K562 (cell line): ENCODE results near the gene SPTBN2. TPM values are rescaled to one million over a fixed set of nuclear protein-coding genes. Genes with fewer than 3 reads are reported as not detected.

Experiments
- ATAC-seq: fragments of 200-7000 bp; cut with Tn5 transposase; 3 replicates; pipeline ENCODE4 v1.9.1; 2020; ENCODE audit warnings: moderate library complexity
- BruUV-seq: library from RNA; stranded (reverse); fragments of 400-500 nt; replicated peaks from 2 replicates; lab custom pipeline; 2021; lab: Mats Ljungman, UMichigan
- CTCF ChIA-PET: fragments of 300-600 bp; formaldehyde crosslinking; extraction: SDS; loops from one replicate; lab custom pipeline; 2021; ENCODE audit warnings: low intra/inter-chr PET ratio; lab: Yijun Ruan, JAX
- POLR2A ChIA-PET: fragments of 300-600, 350-650 bp; sonication (Branson Sonifier 250); formaldehyde crosslinking; extraction: SDS; loops from one replicate; lab custom pipeline; 2021; ENCODE audit warnings: antibody characterized with exemption, inconsistent platforms; lab: Yijun Ruan, JAX
- DNase-seq, 4 experiments: peaks; one replicate each; pipeline versions ENCODE4 v3.0.0 to v3.0.0-alpha.2; 2011 to 2018; ENCODE audit warnings: low spot score in 3 of 4, mixed read lengths in 3 of 4; ENCODE audit errors: extremely low read depth in 1 of 4
- FAIRE-seq: peaks from 2 replicates; lab custom pipeline; 2011; peaks lifted over from hg19 to GRCh38; lab: Jason Lieb, UNC
- H2AFZ ChIP-seq: 2 replicates; pipeline ENCODE4 v1.6.0; 2011; ENCODE audit warnings: low read depth, low read length, control low read depth, inconsistent platforms
- H3K27ac ChIP-seq: fragments of 200-600 bp; 3 replicates; pipeline ENCODE4 v1.8.0; 2011; ENCODE audit warnings: low read depth, mild to moderate bottlenecking, control low read depth, inconsistent platforms, low read length, moderate library complexity, mixed read lengths; ENCODE audit errors: extremely low read depth
- H3K27me3 ChIP-seq, 2 experiments: fragments of 300-600 bp in 1 of 2; 2 replicates in 1 of 2; 3 replicates in 1 of 2; pipeline versions ENCODE4 v1.6.0 to v1.8.0; 2011; ENCODE audit warnings: inconsistent platforms in 2 of 2, low read length in 2 of 2, mild to moderate bottlenecking in 1 of 2, mixed read lengths in 1 of 2, moderate library complexity in 1 of 2; ENCODE audit not compliant: control insufficient read depth in 2 of 2, insufficient read depth in 2 of 2
- H3K36me3 ChIP-seq: fragments of 300-600 bp; 3 replicates; pipeline ENCODE4 v1.8.0; 2011; ENCODE audit warnings: mild to moderate bottlenecking, low read length, inconsistent platforms; ENCODE audit not compliant: control insufficient read depth, insufficient read depth
- H3K4me1 ChIP-seq, 2 experiments: fragments of 200-600 bp in 1 of 2; replicated peaks in 1 of 2; 2 replicates in 1 of 2; 3 replicates in 1 of 2; pipeline versions ENCODE4 v1.5.1 to v1.8.0; 2011; ENCODE audit warnings: inconsistent platforms in 2 of 2, low read length in 2 of 2, mild to moderate bottlenecking in 1 of 2, mixed read lengths in 1 of 2, moderate library complexity in 1 of 2; ENCODE audit not compliant: control insufficient read depth in 2 of 2, insufficient read depth in 2 of 2
- H3K4me2 ChIP-seq: 2 replicates; pipeline ENCODE4 v1.6.1; 2011; ENCODE audit warnings: low read length, control low read depth, inconsistent platforms, mixed read lengths; ENCODE audit not compliant: insufficient read depth
- H3K4me3 ChIP-seq: fragments of 200-600 bp; sonication (generic), shearing (Covaris generic); 2 replicates; pipeline ENCODE4 v1.5.1; 2016; ENCODE audit warnings: control low read depth, inconsistent platforms
- H3K79me2 ChIP-seq: fragments of 200-600 bp; 3 replicates; pipeline ENCODE4 v1.8.0; 2011; ENCODE audit warnings: low read length, inconsistent platforms; ENCODE audit not compliant: control insufficient read depth, insufficient read depth
- H3K9ac ChIP-seq, 2 experiments: 2 replicates each; pipeline versions ENCODE4 v1.6.0 to v1.6.1; 2011; ENCODE audit warnings: low read depth in 2 of 2, low read length in 2 of 2, control low read depth in 1 of 2, inconsistent platforms in 1 of 2, mild to moderate bottlenecking in 1 of 2, mixed read lengths in 1 of 2; ENCODE audit not compliant: insufficient read depth in 1 of 2
- H3K9me1 ChIP-seq: one replicate; pipeline ENCODE4 v1.6.0; 2011; ENCODE audit warnings: inconsistent platforms, mild to moderate bottlenecking, low read length, moderate library complexity; ENCODE audit not compliant: control insufficient read depth, insufficient read depth
- H3K9me3 ChIP-seq: replicated peaks from 2 replicates; pipeline ENCODE4 v1.5.1; 2011; ENCODE audit warnings: low read depth, low read length, inconsistent platforms; ENCODE audit not compliant: control insufficient read depth, insufficient read depth
- H4K20me1 ChIP-seq: replicated peaks from 2 replicates; pipeline ENCODE4 v1.6.1; 2011; ENCODE audit warnings: low read length, inconsistent platforms, mixed read lengths; ENCODE audit not compliant: control insufficient read depth, insufficient read depth
- BRF1 ChIP-seq: IDR thresholded peaks from 3 replicates; pipeline ENCODE4 v1.6.1; 2011; ENCODE audit warnings: borderline replicate concordance, mild to moderate bottlenecking; ENCODE audit not compliant: insufficient read length; ENCODE audit errors: extremely low read depth
- DIDO1 ChIP-seq: fragments of 450-650 bp; IDR thresholded peaks from 2 replicates; pipeline ENCODE4 v1.6.1; 2016; ENCODE audit warnings: low read depth, missing biosample characterization, missing genetic modification characterization
- KDM5B ChIP-seq: fragments of 200-600 bp; sonication (generic); IDR thresholded peaks from 2 replicates; pipeline ENCODE4 v1.6.1; 2012; ENCODE audit warnings: low read depth, mild to moderate bottlenecking, moderate library complexity, low read length, control low read depth, inconsistent platforms; ENCODE audit not compliant: insufficient replicate concordance
- MTA3 ChIP-seq: fragments of 450-650 bp; formaldehyde crosslinking; IDR thresholded peaks from 2 replicates; pipeline ENCODE4 v1.6.1; 2017; ENCODE audit warnings: mild to moderate bottlenecking, borderline replicate concordance
- PRMT5 ChIP-seq: sonication (generic); formaldehyde crosslinking; IDR thresholded peaks from 2 replicates; pipeline ENCODE4 v1.5.0; 2020; ENCODE audit warnings: missing genetic modification reagents
- TFAM ChIP-seq: fragments of 250-450 bp; sonication (Bioruptor Pico); conservative IDR thresholded peaks from 2 replicates; pipeline ENCODE4 v1.5.0; 2021; ENCODE audit warnings: mild to moderate bottlenecking, moderate library complexity
- ZBTB7A ChIP-seq: IDR thresholded peaks from 2 replicates; pipeline ENCODE4 v1.6.1; 2011; ENCODE audit warnings: low read depth, mild to moderate bottlenecking, low read length, moderate library complexity, borderline replicate concordance; ENCODE audit not compliant: control insufficient read depth
- ZNF583 ChIP-seq: fragments of 250-450 bp; sonication (Bioruptor Pico); IDR thresholded peaks from 2 replicates; pipeline ENCODE4 v1.4.0; 2020
- ZNF668 ChIP-seq: fragments of 250-450 bp; sonication (Bioruptor Pico); IDR thresholded peaks from 2 replicates; pipeline ENCODE4 v1.8.0; 2022; ENCODE audit warnings: mild to moderate bottlenecking, inconsistent platforms
- WGBS: fragments of 100-300 bp; shearing (Covaris generic); methylation state at CpG from one replicate; pipeline ENCODE4 v1.1.6; 2016; ENCODE audit warnings: low coverage, mixed read lengths; ENCODE audit not compliant: insufficient coverage; ENCODE audit errors: missing lambda C conversion rate; 5-methylcytosine and 5-hydroxymethylcytosine counted together
- in situ Hi-C: fragments of 300-500 bp; cut with MboI; formaldehyde crosslinking; loops from 4 replicates; pipeline ENCODE4 v1.15.0; 2018; ENCODE audit warnings: inconsistent platforms, mixed read lengths
- intact Hi-C: fragments of 100-400 bp; cut with micrococcal nuclease; formaldehyde crosslinking; loops from 2 replicates; pipeline ENCODE4 v1.14.2; 2022
- polyA plus RNA-seq, 8 experiments: library from polyadenylated mRNA; depleted of rRNA in 4 of 8; stranded (reverse) in 5 of 8; unstranded in 3 of 8; fragments of >200 nt; fragmentation: Nextera tagmentation in 2 of 8; fragmentation: Illumina TruSeq in 1 of 8; extraction: Ambion mirVana in 2 of 8; extraction: Trizol in 1 of 8; gene quantifications; 2 replicates each; pipeline versions ENCODE4 v1.2.1 to v1.2.3, GENCODE V29; 2011 to 2014; ENCODE audit warnings: inconsistent platforms in 1 of 8, missing spikeins in 1 of 8
- total RNA-seq, 7 experiments: library from RNA; depleted of rRNA in 6 of 7; stranded (reverse); fragments of >200 nt in 6 of 7; fragmentation: Illumina TruSeq in 2 of 7; extraction: Trizol in 2 of 7; gene quantifications; 2 replicates each; pipeline versions ENCODE4 v1.2.1 to v1.2.3, GENCODE V29; 2011 to 2021; ENCODE audit warnings: low replicate concordance in 1 of 7
- TF ChIP-seq, protein P1 (sequence below): fragments of 450-650 bp; IDR thresholded peaks from 2 replicates; pipeline ENCODE4 v1.6.1; 2014; ENCODE audit warnings: low read depth, mild to moderate bottlenecking, moderate library complexity, borderline replicate concordance
- TF ChIP-seq, protein P2 (sequence below): sonication (generic); formaldehyde crosslinking; IDR thresholded peaks from 2 replicates; pipeline ENCODE4 v1.8.0; 2023; ENCODE audit warnings: mild to moderate bottlenecking, missing genetic modification reagents
- TF ChIP-seq, protein P3 (sequence below): sonication (generic); formaldehyde crosslinking; IDR thresholded peaks from 2 replicates; pipeline ENCODE4 v1.8.0; 2022; ENCODE audit warnings: mild to moderate bottlenecking, missing genetic modification reagents
- TF ChIP-seq, protein P4 (sequence below): sonication (generic); formaldehyde crosslinking; IDR thresholded peaks from 2 replicates; pipeline ENCODE4 v1.9.0; 2022; ENCODE audit warnings: mild to moderate bottlenecking, missing genetic modification reagents
- TF ChIP-seq, protein P5 (sequence below): fragments of 450-650 bp; IDR thresholded peaks from 2 replicates; pipeline ENCODE4 v1.6.1; 2018; ENCODE audit not compliant: partially characterized antibody

Gene SPTBN2
- total and polyA plus RNA-seq, 9 of the 15 experiments (the other 6 are each of a cell fraction or from before 2014, with no cell fraction given): 0.38 to 56.5 (median 19.7) TPM

DNA sequence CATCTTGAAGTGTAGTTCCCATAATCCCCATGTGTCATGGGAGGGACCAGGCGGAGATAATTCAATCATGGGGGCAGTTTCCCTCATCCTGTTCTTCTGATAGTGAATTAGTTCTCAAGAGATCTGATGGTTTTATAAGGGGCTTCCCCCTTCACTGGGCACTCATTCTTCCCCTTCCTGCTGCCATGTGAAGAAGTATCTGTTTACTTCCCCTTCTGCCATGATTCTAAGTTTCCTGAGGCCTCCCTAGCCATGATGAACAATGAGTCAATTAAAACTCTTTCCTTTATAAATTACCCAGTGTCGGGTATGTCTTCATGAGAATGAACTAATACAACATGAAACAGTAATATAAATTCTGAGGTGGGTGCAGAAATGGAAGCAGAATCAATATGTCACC, 12.1 kb upstream of the SPTBN2 start:
- peaks cover 9 to 27% of the 10 kb centered on the region in 2 experiments; a peak in 4 of 5 replicates for H3K4me1 ChIP-seq
- no TSS peak for BruUV-seq
- FAIRE-seq (no peak), DNase-seq (no peak), ATAC-seq (no peak)
- WGBS: 61% methylated on average over 2 of the region's 2 CpGs
- TF ChIP-seq BRF1: no peak
- TF ChIP-seq, protein P1, sequence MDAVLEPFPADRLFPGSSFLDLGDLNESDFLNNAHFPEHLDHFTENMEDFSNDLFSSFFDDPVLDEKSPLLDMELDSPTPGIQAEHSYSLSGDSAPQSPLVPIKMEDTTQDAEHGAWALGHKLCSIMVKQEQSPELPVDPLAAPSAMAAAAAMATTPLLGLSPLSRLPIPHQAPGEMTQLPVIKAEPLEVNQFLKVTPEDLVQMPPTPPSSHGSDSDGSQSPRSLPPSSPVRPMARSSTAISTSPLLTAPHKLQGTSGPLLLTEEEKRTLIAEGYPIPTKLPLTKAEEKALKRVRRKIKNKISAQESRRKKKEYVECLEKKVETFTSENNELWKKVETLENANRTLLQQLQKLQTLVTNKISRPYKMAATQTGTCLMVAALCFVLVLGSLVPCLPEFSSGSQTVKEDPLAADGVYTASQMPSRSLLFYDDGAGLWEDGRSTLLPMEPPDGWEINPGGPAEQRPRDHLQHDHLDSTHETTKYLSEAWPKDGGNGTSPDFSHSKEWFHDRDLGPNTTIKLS: no peak
- no peak for TF ChIP-seq ZNF668
- no peak for TF ChIP-seq ZNF583
- TF ChIP-seq, protein P2, sequence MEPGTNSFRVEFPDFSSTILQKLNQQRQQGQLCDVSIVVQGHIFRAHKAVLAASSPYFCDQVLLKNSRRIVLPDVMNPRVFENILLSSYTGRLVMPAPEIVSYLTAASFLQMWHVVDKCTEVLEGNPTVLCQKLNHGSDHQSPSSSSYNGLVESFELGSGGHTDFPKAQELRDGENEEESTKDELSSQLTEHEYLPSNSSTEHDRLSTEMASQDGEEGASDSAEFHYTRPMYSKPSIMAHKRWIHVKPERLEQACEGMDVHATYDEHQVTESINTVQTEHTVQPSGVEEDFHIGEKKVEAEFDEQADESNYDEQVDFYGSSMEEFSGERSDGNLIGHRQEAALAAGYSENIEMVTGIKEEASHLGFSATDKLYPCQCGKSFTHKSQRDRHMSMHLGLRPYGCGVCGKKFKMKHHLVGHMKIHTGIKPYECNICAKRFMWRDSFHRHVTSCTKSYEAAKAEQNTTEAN (CRISPR knock-in tag): no peak
- no peak for TF ChIP-seq ZBTB7A
- no peak for TF ChIP-seq KDM5B
- TF ChIP-seq PRMT5 (CRISPR knock-in tag): no peak
- TF ChIP-seq DIDO1 (tag): no peak
- no peak for TF ChIP-seq MTA3
- TF ChIP-seq TFAM: no peak
- TF ChIP-seq, protein P3, sequence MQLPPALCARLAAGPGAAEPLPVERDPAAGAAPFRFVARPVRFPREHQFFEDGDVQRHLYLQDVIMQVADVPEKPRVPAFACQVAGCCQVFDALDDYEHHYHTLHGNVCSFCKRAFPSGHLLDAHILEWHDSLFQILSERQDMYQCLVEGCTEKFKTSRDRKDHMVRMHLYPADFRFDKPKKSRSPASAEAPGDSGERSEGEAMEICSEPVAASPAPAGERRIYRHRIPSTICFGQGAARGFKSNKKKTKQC (CRISPR knock-in tag): no peak
- TF ChIP-seq, protein P4, sequence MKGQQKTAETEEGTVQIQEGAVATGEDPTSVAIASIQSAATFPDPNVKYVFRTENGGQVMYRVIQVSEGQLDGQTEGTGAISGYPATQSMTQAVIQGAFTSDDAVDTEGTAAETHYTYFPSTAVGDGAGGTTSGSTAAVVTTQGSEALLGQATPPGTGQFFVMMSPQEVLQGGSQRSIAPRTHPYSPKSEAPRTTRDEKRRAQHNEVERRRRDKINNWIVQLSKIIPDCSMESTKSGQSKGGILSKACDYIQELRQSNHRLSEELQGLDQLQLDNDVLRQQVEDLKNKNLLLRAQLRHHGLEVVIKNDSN: no peak
- TF ChIP-seq, protein P5, sequence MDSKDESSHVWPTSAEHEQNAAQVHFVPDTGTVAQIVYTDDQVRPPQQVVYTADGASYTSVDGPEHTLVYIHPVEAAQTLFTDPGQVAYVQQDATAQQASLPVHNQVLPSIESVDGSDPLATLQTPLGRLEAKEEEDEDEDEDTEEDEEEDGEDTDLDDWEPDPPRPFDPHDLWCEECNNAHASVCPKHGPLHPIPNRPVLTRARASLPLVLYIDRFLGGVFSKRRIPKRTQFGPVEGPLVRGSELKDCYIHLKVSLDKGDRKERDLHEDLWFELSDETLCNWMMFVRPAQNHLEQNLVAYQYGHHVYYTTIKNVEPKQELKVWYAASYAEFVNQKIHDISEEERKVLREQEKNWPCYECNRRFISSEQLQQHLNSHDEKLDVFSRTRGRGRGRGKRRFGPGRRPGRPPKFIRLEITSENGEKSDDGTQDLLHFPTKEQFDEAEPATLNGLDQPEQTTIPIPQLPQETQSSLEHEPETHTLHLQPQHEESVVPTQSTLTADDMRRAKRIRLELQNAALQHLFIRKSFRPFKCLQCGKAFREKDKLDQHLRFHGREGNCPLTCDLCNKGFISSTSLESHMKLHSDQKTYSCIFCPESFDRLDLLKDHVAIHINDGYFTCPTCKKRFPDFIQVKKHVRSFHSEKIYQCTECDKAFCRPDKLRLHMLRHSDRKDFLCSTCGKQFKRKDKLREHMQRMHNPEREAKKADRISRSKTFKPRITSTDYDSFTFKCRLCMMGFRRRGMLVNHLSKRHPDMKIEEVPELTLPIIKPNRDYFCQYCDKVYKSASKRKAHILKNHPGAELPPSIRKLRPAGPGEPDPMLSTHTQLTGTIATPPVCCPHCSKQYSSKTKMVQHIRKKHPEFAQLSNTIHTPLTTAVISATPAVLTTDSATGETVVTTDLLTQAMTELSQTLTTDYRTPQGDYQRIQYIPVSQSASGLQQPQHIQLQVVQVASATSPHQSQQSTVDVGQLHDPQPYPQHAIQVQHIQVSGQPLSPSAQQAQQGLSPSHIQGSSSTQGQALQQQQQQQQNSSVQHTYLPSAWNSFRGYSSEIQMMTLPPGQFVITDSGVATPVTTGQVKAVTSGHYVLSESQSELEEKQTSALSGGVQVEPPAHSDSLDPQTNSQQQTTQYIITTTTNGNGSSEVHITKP: no peak
- no peaks in the 10 kb centered on the region for H3K36me3 ChIP-seq
- in situ Hi-C loops (no loop called here), intact Hi-C loops (no loop called here)
- CTCF ChIA-PET: no interaction called here
- H4K20me1 ChIP-seq: no peaks in the 10 kb centered on the region
- H2AFZ ChIP-seq: no peak overlapping the region
- H3K9ac ChIP-seq: no peak overlapping the region
- H3K79me2 ChIP-seq: peaks cover 19% of the 10 kb centered on the region
- H3K9me1 ChIP-seq: no peaks in the 10 kb centered on the region
- H3K4me2 ChIP-seq: no peak overlapping the region
- no peaks in the 10 kb centered on the region for H3K9me3 ChIP-seq
- POLR2A ChIA-PET: interaction anchor here (0.8 kb wide), 1 partner anchor 21 kb away, joined by 3 read pairs; no protein-coding TSS in a partner anchor
- H3K27ac ChIP-seq: no peak overlapping the region
- no peak overlapping the region for H3K4me3 ChIP-seq
- H3K27me3 ChIP-seq: no peaks in the 10 kb centered on the region
